HEK293 (cell line): Measurements from ENCODE around the gene SGSM2.

Experiments
- CTCF ChIA-PET: fragments of 350-600 bp; formaldehyde crosslinking; extraction: SDS; loops from one replicate; lab custom pipeline; 2021; ENCODE audit warnings: antibody characterized with exemption; lab: Yijun Ruan, JAX
- POLR2A ChIA-PET: fragments of 300-600 bp; formaldehyde crosslinking; extraction: SDS; loops from one replicate; lab custom pipeline; 2020; ENCODE audit warnings: antibody characterized with exemption, inconsistent platforms; lab: Yijun Ruan, JAX
- H3K27ac ChIP-seq: fragments of 200-500 bp; sonication (Bioruptor generic); 2 replicates; pipeline ENCODE4 v1.5.1; 2014; ENCODE audit warnings: low read depth, low read length, control low read depth, inconsistent platforms; ENCODE audit errors: extremely low read depth
- H3K36me3 ChIP-seq, 2 experiments: fragments of 200-500 bp in 1 of 2; sonication (Bioruptor generic) in 1 of 2; 1 replicate in 1 of 2; 2 replicates in 1 of 2; pipeline ENCODE4 v1.5.1; 2014 to 2017; ENCODE audit warnings: inconsistent platforms in 2 of 2, low read length in 2 of 2; ENCODE audit not compliant: control insufficient read depth in 2 of 2, insufficient read depth in 1 of 2
- H3K4me1 ChIP-seq: fragments of 200-500 bp; sonication (Bioruptor generic); 2 replicates; pipeline ENCODE4 v1.5.1; 2014; ENCODE audit warnings: mild to moderate bottlenecking, low read length, inconsistent platforms; ENCODE audit not compliant: control insufficient read depth, insufficient read depth
- H3K4me3 ChIP-seq: 2 replicates; pipeline ENCODE4 v1.5.1; 2011; ENCODE audit warnings: low read depth, mild to moderate bottlenecking, control low read depth, low read length, moderate library complexity
- H3K9me3 ChIP-seq: fragments of 200-500 bp; sonication (Bioruptor generic); 2 replicates; pipeline ENCODE4 v1.5.1; 2014; ENCODE audit warnings: low read depth, low read length, inconsistent platforms; ENCODE audit not compliant: control insufficient read depth, insufficient read depth
- EGR2 ChIP-seq: fragments of 450-650 bp; formaldehyde crosslinking; IDR thresholded peaks from 2 replicates; pipeline ENCODE4 v1.5.1; 2016; ENCODE audit warnings: low read depth, missing biosample characterization, missing genetic modification characterization
- ELK4 ChIP-seq: IDR thresholded peaks from 2 replicates; pipeline ENCODE4 v1.6.1; 2011; ENCODE audit warnings: mild to moderate bottlenecking, low read depth, low read length, borderline replicate concordance
- GLI2 ChIP-seq: fragments of 450-650 bp; formaldehyde crosslinking; IDR thresholded peaks from 2 replicates; pipeline ENCODE4; 2017; ENCODE audit warnings: missing biosample characterization, missing genetic modification characterization, low read depth, borderline replicate concordance
- IKZF3 ChIP-seq: fragments of 450-650 bp; IDR thresholded peaks from 2 replicates; pipeline ENCODE4 v1.5.0; 2018; ENCODE audit warnings: missing biosample characterization, mild to moderate bottlenecking, missing genetic modification characterization, moderate library complexity
- KLF9 ChIP-seq: fragments of 450-650 bp; formaldehyde crosslinking; IDR thresholded peaks from 2 replicates; pipeline ENCODE4 v1.5.1; 2016; ENCODE audit warnings: missing biosample characterization, missing genetic modification characterization, low read depth
- PRDM10 ChIP-seq: fragments of 450-650 bp; formaldehyde crosslinking; IDR thresholded peaks from 2 replicates; pipeline ENCODE4 v1.5.1; 2016; ENCODE audit warnings: missing biosample characterization, missing genetic modification characterization
- PRDM4 ChIP-seq: fragments of 450-650 bp; formaldehyde crosslinking; IDR thresholded peaks from 2 replicates; pipeline ENCODE4 v1.5.1; 2017; ENCODE audit warnings: missing biosample characterization, missing genetic modification characterization
- ZBTB1 ChIP-seq: fragments of 450-650 bp; formaldehyde crosslinking; IDR thresholded peaks from 2 replicates; pipeline ENCODE4 v1.5.1; 2016; ENCODE audit warnings: missing biosample characterization, missing genetic modification characterization
- ZBTB20 ChIP-seq: fragments of 450-650 bp; formaldehyde crosslinking; IDR thresholded peaks from 2 replicates; pipeline ENCODE4 v1.5.1; 2016; ENCODE audit warnings: missing biosample characterization, missing genetic modification characterization
- ZEB2 ChIP-seq: fragments of 450-650 bp; formaldehyde crosslinking; IDR thresholded peaks from 2 replicates; pipeline ENCODE4 v1.5.1; 2016; ENCODE audit warnings: missing biosample characterization, missing genetic modification characterization
- ZFHX2 ChIP-seq: fragments of 450-650 bp; formaldehyde crosslinking; conservative IDR thresholded peaks from 2 replicates; pipeline ENCODE4 v1.5.1; 2016; ENCODE audit warnings: missing biosample characterization, missing genetic modification characterization
- ZFP69B ChIP-seq: fragments of 450-650 bp; formaldehyde crosslinking; IDR thresholded peaks from 2 replicates; pipeline ENCODE4 v1.5.1; 2016; ENCODE audit warnings: missing biosample characterization, missing genetic modification characterization
- ZNF16 ChIP-seq: fragments of 450-650 bp; formaldehyde crosslinking; IDR thresholded peaks from 2 replicates; pipeline ENCODE4 v1.5.1; 2016; ENCODE audit warnings: low read depth, missing biosample characterization, missing genetic modification characterization
- ZNF175 ChIP-seq: fragments of 450-650 bp; formaldehyde crosslinking; IDR thresholded peaks from 2 replicates; pipeline ENCODE4 v1.5.1; 2016; ENCODE audit warnings: missing biosample characterization, missing genetic modification characterization
- ZNF2 ChIP-seq: fragments of 450-650 bp; formaldehyde crosslinking; IDR thresholded peaks from 2 replicates; pipeline ENCODE4 v1.5.1; 2016; ENCODE audit warnings: missing biosample characterization, missing genetic modification characterization
- ZNF280C ChIP-seq: fragments of 450-650 bp; formaldehyde crosslinking; IDR thresholded peaks from 2 replicates; pipeline ENCODE4 v1.5.1; 2016; ENCODE audit warnings: missing biosample characterization, missing genetic modification characterization
- ZNF302 ChIP-seq: fragments of 450-650 bp; formaldehyde crosslinking; IDR thresholded peaks from 2 replicates; pipeline ENCODE4 v1.5.1; 2016; ENCODE audit warnings: missing biosample characterization, missing genetic modification characterization, low read depth
- ZNF311 ChIP-seq: fragments of 450-650 bp; formaldehyde crosslinking; IDR thresholded peaks from 2 replicates; pipeline ENCODE4 v1.5.1; 2017; ENCODE audit warnings: missing biosample characterization, missing genetic modification characterization, borderline replicate concordance
- ZNF571 ChIP-seq: fragments of 450-650 bp; formaldehyde crosslinking; IDR thresholded peaks from 2 replicates; pipeline ENCODE4 v1.5.0; 2017; ENCODE audit warnings: missing biosample characterization, missing genetic modification characterization
- ZNF580 ChIP-seq: fragments of 450-650 bp; formaldehyde crosslinking; IDR thresholded peaks from 2 replicates; pipeline ENCODE4 v1.5.1; 2016; ENCODE audit warnings: missing biosample characterization, missing genetic modification characterization
- ZNF704 ChIP-seq: fragments of 450-650 bp; formaldehyde crosslinking; IDR thresholded peaks from 2 replicates; pipeline ENCODE4 v1.5.1; 2016; ENCODE audit warnings: missing biosample characterization, missing genetic modification characterization
- ZNF830 ChIP-seq: fragments of 450-650 bp; IDR thresholded peaks from 2 replicates; pipeline ENCODE4 v1.5.0; 2018; ENCODE audit warnings: missing biosample characterization, missing genetic modification characterization, low read depth, mild to moderate bottlenecking, moderate library complexity

The SGSM2 gene

GRCh38 chr17:2376107-2376506 is 38.8 kb downstream of the SGSM2 start (continued):
- no peak for TF ChIP-seq ELK4
- no peak for TF ChIP-seq PRDM4
- TF ChIP-seq ZNF280C (tag by site-specific recombination): no peak
- TF ChIP-seq GLI2: no peak
- TF ChIP-seq ZBTB20 (tag by site-specific recombination): no peak
- no peak for TF ChIP-seq ZNF311 (tag by site-specific recombination)
- no peak for TF ChIP-seq ZNF2 (tag by site-specific recombination)

GRCh38 chr17:2377659-2378058 is 40.4 kb downstream of the SGSM2 start:
- POLR2A ChIA-PET: interaction anchor here (0.6 kb wide), 1 partner anchor 12 kb away, joined by 7 read pairs; no protein-coding TSS in a partner anchor

GRCh38 chr17:2378905-2379304 is 41.6 kb downstream of the SGSM2 start:
- TF ChIP-seq ZNF571 (tag by site-specific recombination) (no peak), PRDM10 (no peak), IKZF3 (no peak)
- TF ChIP-seq, all 188 proteins: peak for 0
- Histone ChIP-seq H3K9me3 (no peaks in the 10 kb centered on the region), H3K4me1 (peaks cover 8% of the 10 kb centered on the region), H3K36me3 (peaks cover 6 to 59% of the 10 kb centered on the region in 2 experiments), H3K27ac (no peak overlapping the region), H3K4me3 (no peak overlapping the region)
- ChIA-PET POLR2A (no interaction called here), CTCF (interaction anchor here (0.7 to 12.5 kb wide), 2 partner anchors 39 to 365 kb away, joined by 3 to 470 read pairs; no protein-coding TSS in a partner anchor)

More at GRCh38 chr17:2377659-2378058, 40.4 kb downstream of the SGSM2 start:
- H3K27ac ChIP-seq: no peak overlapping the region
- no peak overlapping the region for H3K4me3 ChIP-seq
- H3K9me3 ChIP-seq: no peaks in the 10 kb centered on the region
- no peak for TF ChIP-seq ZNF175
- TF ChIP-seq ZFHX2 (tag by site-specific recombination): peak; percentile 23; the same call in 1 of the 2 replicates
- peak; percentile 63; the same call in 1 of the 2 replicates for TF ChIP-seq EGR2 (tag by site-specific recombination)
- no peak for TF ChIP-seq ZNF580 (tag by site-specific recombination)
- TF ChIP-seq ZNF704 (tag by site-specific recombination): no peak
- TF ChIP-seq KLF9 (tag by site-specific recombination): no peak
- no peak for TF ChIP-seq ZNF830 (tag by site-specific recombination)
- no peak for TF ChIP-seq ZBTB1 (tag by site-specific recombination)
- TF ChIP-seq ZFP69B (tag by site-specific recombination): no peak
- no peak for TF ChIP-seq ZNF16 (tag by site-specific recombination)
- TF ChIP-seq ZEB2: no peak
- TF ChIP-seq ZNF302: no peak
- no peaks in the 10 kb centered on the region for H3K4me1 ChIP-seq
- H3K36me3 ChIP-seq: peaks cover 6 to 72% of the 10 kb centered on the region in 2 experiments
- CTCF ChIA-PET: interaction anchor here (12.5 kb wide), 1 partner anchor 40 kb away, joined by 470 read pairs; no protein-coding TSS in a partner anchor
